GM19463 (cell line): ENCODE results near the gene ATP7B.

ENCODE experiments used
- ATAC-seq: cut with Tn5 transposase; IDR thresholded peaks from one replicate; pipeline ENCODE4 v1.9.1; 2021; ENCODE audit warnings: mild to moderate bottlenecking, moderate library complexity; ENCODE audit not compliant: unreplicated experiment

The ATP7B gene

DNA sequence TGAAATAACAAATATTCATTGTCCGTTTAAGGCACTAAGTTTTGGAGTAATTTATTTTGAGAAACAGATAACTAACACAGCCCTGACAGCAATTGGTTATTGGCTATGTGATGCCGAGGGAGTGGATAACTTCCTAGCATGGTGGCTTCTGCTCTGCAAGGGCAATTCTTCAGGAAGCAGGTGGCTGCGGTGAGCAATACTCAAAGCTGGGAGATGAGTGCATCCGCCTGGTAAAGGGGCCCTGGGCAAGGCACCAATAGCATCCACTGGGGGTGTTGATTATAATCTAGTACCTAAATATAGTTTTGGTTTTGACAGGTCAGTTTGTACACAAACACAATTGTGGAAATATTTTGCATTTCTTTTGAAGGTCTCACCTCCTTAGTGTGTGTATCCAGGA, 108.5 kb downstream of the ATP7B start:
- ATAC-seq = no peak

DNA sequence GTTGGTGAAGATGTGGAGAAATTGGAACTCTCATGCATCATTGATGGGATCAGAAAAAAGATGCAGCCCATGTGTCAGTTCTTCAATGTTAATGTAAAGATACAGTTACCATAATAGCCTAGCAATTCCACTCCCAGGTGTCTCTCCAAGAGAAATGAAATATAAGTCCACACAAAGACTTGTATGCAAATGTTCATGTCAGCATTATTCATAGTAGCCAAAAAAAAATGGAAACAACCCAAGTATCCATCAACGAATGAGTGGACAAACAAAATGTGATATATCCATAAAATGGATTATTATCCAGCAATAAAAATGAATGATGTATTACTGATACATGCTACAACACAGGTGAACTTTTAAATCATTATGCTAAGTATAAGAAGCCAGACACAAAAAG, 110.8 kb downstream of the ATP7B start:
- ATAC-seq = no peak

DNA sequence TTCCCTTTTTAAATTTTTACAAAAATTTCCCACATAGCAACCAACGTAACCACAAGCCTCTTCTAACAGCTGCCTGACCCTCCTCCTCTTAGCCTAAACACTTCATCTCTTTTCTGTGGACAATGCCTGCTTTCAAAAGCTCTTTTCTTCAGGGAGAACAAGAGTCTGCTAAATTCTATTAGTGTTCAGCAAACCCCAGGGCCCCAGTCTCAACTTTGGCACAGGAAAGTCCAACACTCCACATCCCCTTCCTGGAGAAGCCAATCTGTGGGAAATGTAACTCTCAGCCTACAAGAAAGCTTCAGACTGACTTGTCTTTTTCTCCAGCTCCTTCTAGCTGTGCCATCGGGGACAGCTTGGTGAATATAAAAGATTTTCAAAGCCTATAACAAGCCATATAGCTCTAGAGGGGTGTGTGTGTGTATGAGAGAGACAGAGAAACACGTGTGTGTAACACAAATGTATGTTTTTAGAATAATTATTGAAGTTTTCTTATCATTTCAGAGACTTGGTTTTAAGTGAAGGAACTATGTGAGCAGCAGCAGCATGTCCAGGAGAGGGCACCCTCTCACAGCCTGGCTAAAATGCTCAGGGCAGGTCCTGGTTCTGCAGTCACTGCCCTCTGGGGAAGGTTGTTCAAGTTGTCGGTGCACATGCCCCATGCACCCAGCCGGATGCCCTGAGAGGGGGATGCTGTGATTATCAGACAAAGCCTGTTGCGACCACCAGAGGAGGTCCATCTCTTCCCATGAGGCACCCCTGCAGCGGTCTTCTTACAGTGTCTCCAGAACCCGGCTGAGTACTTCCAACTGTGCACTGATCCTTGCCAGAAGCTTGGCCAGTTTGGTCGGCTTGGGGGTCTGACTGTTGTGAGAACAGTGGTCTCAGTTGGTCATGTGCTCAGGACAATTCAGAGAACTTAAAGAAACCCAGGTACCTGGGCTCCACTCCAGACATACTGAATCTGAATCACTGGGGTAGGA, 115.1 kb downstream of the ATP7B start:
- ATAC-seq = peak; percentile 75

DNA sequence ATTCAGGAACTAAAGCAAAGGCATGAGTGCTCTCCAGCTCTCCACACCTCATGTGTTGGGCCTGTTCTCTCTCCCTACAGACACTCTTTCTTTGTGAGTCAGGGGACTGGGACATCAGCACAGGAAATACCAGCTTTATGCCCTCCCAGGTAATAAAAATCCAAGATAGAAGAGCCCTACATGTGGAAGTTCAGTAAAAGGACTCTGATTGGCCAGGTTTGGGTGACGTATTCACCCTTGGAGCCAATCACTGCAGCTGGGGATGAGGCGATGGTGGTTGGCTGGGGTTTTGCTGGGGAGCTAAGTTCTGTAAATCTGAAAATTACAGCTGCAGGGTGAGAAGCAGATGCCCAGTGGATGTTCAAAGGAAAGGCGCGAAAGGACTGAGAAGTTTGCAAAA, 117.0 kb downstream of the ATP7B start:
- ATAC-seq = no peak

DNA sequence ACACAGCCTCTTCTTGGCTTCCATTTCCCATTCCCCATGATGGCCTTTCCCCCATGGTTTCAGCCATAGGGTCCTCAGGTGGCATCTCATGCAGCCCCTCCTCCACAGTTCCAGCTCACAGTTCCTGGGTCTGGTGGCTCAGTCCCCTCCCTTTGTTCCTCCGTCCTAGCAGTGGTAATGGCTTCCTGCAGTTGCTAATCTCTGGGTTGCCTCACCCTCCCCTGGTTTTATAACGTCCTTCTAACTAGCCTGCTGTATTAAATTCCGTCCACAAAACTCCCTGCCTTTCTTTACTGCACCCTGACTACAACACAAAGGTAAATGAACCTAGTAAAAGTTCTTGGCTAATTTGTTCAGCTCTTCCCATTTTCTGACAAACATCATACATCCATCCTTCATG, 118.6 kb downstream of the ATP7B start:
- ATAC-seq = no peak

DNA sequence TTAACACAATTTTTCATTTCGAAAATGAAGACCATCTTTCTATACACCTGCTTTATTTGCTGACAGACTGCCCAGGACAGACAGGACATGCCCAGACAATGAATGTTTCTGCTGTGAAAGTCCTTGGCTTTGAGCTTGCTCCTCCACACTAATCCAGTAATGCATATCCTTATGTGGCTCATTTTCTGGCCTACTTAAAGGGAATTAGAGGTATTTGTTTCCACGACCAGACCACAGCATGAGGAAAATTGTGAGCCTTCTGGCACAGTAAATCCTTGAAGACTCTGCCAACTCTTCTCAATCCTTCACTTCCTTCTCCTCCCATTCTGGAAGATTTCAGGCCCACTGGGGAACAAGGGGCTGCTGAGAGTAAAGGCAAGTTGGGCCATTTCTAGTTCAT, 123.8 kb downstream of the ATP7B start:
- no peak for ATAC-seq

DNA sequence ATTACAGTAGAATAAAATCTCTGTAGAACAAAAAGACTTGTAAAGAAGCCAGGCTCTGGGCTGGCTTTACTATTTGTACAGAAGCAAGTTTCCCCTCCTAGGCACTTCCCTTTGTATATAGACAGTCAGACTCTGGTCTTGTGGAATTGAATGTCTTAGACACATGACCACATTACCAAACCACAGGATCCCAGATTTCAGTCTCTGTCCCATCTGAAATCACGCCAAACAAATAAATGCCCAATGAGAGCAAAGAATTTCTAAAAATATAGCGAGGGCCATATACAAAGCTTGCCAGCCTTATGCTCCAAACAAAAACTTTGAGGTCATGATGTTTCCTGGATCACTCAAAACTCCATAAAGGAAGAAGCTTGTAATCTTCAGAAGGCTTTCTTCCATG, 125.6 kb downstream of the ATP7B start:
- no peak for ATAC-seq

DNA sequence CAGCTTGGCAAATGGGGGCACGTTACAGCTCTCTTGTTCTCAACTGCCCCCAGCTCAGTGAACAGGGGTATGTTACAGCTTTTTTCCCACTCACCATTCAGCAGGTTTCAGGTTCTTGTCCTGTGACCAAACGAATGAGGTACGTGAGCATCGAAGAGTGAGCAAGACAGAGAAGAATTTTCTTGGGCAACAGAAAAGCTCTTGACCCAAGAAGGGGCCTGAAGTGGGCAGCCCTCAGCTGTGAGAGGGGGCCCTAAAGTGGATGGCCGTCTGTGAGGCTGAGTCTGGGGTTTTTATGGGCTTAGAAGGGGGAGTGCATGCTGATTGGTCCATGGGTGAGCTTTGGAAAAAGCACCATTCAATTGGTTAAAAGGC, 128.0 kb downstream of the ATP7B start:
- no peak for ATAC-seq
